Fibroblast of pulmonary artery (primary cell): Measurements from ENCODE around the gene NMNAT3.
"Not testable (repeated sequence)": the region's sequence is repeated elsewhere in the genome, so short reads cannot be mapped to it uniquely, and the experiment has no call there.

Source experiments
- DNase-seq: peaks from one replicate; pipeline ENCODE4 v3.0.0-alpha.2; 2010; ENCODE audit warnings: low read depth
- H3K4me3 ChIP-seq: replicated peaks from 2 replicates; pipeline ENCODE4 v1.5.1; 2011; ENCODE audit warnings: low read depth, mild to moderate bottlenecking, control low read depth, low read length, moderate library complexity
- TF ChIP-seq, protein P1 (sequence below): IDR thresholded peaks from 2 replicates; pipeline ENCODE4 v1.5.1; 2011; ENCODE audit warnings: mild to moderate bottlenecking, control low read depth, low read length, inconsistent platforms; ENCODE audit errors: missing control alignments

Gene NMNAT3

DNA sequence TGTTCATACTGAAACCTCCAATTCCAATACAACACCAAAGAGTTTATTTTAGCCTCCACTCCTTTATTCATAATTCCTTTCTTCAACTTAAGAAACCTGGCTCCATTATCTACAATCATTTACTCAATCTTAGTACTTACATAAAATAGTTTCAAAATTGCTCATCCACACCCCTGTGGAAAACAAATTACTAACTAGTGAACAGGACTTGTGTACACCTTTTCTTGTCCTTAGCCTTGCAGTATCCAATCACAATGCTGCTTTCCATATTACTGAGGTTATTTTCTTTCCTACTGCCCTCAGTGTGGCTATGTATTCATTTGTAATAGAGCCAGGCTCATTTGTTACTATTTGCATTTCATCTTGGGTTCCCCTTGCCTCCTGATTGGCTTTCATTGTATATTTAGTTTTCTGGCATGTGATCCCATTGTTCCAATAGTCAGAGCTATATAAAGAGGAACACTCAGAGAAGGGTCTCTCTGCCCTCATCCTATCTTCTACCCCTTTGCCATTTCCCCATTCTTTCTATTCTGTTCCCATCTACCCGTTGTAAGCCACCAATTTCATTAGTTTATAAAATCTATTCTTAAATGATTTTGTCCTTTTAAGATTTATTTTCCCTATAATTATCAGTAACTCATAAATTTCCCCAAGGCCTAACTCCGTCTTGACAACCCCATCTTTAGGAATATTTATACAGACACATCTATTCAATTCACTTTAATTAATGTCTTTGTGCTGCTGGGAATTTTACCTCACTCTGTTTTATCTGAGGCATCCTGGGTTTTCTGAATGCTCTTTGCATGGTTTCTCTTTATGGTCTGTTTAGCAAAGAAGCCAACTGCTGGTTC, 70.3 kb downstream of the NMNAT3 start:
- DNase-seq: no peak
- TF ChIP-seq, protein P1, sequence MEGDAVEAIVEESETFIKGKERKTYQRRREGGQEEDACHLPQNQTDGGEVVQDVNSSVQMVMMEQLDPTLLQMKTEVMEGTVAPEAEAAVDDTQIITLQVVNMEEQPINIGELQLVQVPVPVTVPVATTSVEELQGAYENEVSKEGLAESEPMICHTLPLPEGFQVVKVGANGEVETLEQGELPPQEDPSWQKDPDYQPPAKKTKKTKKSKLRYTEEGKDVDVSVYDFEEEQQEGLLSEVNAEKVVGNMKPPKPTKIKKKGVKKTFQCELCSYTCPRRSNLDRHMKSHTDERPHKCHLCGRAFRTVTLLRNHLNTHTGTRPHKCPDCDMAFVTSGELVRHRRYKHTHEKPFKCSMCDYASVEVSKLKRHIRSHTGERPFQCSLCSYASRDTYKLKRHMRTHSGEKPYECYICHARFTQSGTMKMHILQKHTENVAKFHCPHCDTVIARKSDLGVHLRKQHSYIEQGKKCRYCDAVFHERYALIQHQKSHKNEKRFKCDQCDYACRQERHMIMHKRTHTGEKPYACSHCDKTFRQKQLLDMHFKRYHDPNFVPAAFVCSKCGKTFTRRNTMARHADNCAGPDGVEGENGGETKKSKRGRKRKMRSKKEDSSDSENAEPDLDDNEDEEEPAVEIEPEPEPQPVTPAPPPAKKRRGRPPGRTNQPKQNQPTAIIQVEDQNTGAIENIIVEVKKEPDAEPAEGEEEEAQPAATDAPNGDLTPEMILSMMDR: no peak

DNA sequence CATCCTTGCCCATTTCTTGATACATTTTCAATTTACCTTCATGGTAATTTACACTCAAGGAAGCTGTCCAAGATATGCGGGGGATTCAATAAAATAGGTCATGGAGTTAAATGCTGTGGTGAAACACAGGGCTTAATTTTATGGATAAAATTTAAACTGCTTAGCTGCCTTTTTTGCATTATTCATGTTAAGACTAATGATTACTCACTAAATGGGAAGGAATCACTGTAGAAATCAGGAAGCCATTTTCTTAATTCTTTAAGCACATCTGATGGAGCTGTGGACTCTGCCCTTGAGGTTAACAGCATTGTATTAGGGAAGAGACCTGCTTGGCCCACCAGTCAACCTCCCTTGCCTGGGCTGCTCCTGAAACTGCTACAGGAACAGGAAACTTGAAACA, 75.8 kb downstream of the NMNAT3 start:
- TF ChIP-seq, protein P1: no peak
- no peak overlapping the region for H3K4me3 ChIP-seq
- no peak for DNase-seq

More for the DNA sequence above, 70.3 kb downstream of the NMNAT3 start:
- H3K4me3 ChIP-seq: no peak overlapping the region

DNA sequence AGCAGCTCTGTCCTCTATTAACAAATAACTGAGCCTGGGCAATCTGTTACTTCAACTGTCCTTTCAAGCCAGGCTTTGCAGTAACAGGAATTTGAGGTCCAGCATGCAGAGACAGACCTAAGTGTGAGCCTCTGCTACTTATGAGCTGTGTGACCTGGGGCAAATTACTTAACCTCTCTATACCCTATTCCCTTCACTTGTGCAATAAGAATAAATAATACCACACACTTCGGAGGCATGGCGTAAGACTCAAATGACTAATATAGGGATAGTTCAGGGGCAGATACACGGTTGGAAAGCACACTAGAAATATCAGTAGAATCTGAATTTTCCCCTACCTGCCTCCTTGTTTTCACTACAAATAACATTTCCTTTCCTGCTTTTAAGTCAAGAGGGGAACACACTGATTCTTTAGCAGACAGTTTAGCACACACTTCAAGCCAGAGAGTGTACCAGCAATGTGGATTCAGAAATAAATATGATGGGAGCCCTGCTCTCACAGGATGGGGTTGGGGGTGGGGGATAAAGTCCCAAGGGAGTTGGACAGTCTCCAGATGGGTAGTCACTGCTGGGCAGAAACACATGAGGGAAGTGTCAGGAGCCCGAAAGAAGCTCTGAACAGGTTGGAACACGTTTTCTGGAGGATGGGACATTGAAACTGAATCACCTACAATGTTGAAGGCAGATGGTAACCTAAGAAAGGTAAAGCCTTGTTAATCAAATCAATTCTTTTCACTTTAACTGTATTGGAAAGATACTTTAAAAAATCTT, 76.4 kb downstream of the NMNAT3 start:
- H3K4me3 ChIP-seq: no peak overlapping the region
- DNase-seq: no peak
- TF ChIP-seq, protein P1: no peak

DNA sequence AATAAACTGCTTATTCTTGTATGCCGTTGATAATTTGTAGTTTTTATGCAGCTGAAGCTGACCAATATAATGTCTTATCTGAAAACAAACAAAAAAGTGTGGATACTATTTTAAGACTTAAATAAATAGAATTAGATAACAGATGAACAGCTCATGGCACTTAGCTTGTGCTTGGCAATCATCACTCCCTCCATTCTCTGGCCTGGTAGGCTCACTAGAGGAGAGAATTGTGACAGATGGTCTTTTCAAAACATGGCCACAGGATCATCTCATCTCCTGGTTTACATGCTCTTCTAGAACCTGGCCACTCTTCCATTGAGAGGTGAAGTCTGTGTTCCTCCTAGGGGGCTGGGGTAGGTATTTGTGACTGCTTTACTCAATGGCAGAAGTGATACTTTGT, 79.8 kb downstream of the NMNAT3 start:
- TF ChIP-seq, protein P1: no peak
- no peak overlapping the region for H3K4me3 ChIP-seq
- DNase-seq: no peak

GRCh38 chr3:139591186-139591585, 86.6 kb downstream of the NMNAT3 start:
- not testable (repeated sequence) for DNase-seq, H3K4me3 ChIP-seq

DNA sequence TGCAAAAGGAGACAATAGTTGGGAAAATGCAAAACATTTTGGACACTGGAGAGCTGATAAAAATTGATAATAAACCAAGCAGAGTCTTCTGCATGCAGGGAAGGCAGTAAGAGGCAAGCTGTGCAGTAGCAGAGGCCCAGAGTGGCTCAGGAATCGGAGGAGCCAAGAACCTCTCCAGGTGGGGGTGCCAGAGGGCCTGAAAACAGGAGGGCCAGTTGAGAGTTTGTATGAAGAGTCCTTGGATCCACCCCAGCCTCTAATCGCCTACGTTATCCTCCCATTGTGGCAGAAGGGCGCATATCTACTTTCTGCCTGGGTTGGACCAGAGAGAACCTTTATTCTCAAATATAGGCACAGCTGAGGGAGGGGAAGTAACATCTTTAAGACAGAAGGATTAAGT, 89.3 kb downstream of the NMNAT3 start:
- TF ChIP-seq, protein P1: no peak
- DNase-seq: no peak
- H3K4me3 ChIP-seq: no peak overlapping the region

- no peak for DNase-seq
- no peak overlapping the region for H3K4me3 ChIP-seq
- TF ChIP-seq, protein P1: no peak
Measured at GRCh38 chr3:139587797-139588196, 90.0 kb downstream of the NMNAT3 start.
